Measurements from ENCODE around the gene WDR55.
A peak's percentile ranks its signal among the peaks of the same experiment; 100 is the strongest.
"Not testable (repeated sequence)": the region's sequence is repeated elsewhere in the genome, so short reads cannot be mapped to it uniquely, and the experiment has no call there.

Gene WDR55, protein sequence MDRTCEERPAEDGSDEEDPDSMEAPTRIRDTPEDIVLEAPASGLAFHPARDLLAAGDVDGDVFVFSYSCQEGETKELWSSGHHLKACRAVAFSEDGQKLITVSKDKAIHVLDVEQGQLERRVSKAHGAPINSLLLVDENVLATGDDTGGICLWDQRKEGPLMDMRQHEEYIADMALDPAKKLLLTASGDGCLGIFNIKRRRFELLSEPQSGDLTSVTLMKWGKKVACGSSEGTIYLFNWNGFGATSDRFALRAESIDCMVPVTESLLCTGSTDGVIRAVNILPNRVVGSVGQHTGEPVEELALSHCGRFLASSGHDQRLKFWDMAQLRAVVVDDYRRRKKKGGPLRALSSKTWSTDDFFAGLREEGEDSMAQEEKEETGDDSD

DNA sequence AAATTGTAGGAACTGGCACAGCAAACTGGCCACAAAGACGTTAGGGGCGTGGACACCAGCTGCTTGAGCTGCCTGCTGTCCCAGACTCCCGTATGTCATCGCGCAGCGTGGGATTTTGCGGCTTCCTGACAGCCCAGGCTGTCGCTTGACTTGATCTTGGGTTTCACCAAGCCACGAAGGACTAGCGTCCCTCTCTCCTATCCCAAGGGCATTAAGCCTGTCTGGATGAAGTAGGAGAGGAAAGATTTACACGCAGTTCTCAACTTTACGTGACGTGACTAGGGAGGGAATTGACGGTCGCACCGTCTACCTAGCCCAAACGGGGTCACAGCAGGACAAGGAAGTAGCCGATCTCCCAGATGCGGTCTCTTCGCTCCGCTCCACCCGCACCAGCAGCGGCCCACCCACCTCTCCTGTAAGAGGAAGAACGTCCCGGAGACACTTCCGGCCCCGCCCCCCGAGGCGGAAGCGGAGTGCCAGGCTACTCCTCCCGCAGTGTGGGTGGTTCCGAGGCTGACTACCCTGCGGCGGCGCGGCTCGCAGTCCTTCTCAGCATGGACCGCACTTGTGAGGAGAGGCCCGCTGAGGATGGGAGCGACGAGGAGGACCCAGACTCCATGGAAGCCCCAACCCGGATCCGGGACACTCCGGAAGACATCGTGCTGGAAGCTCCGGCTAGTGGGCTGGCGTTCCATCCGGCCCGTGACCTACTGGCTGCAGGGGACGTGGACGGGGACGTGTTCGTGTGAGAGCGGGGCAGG is at the start of gene WDR55:
Gene WDR55, plus strand, starts transcription at position 546 of the 761 bp plus-strand sequence. Its CDS starts 9 bp downstream, at position 555.
- DNase-seq (ENCODE audit: low read depth in 2 of 2), result peak; percentile 90 to 96

- no peak for DNase-seq (ENCODE audit: low read depth in 2 of 2)
Measured at GRCh38 chr5:140622301-140622700, 42.4 kb upstream of the WDR55 start.

DNA sequence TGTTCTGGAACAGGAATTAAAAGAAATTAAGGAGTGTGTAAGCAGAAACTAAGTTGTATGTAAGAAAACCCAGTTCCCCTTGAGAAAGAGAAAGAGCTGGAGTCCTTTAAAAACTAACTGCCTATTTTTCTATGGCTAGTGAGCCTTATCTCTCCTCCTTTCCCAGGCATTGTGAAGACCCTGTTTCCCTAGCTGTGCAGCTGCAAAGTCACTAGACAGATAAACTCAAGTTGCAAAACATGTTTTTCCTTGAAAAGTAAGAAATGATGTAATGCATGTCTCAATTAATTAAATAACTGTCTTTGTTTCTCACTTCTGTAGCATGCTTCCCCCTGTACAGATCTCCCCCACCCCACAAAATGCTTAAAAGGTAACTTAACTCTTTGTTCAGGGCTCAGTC is 41.6 kb upstream of the WDR55 start:
- not testable (repeated sequence) for DNase-seq (ENCODE audit: low read depth in 2 of 2)

- not testable (repeated sequence) for DNase-seq (ENCODE audit: low read depth in 2 of 2)
Measured at GRCh38 chr5:140624886-140625285, 39.8 kb upstream of the WDR55 start.

DNA sequence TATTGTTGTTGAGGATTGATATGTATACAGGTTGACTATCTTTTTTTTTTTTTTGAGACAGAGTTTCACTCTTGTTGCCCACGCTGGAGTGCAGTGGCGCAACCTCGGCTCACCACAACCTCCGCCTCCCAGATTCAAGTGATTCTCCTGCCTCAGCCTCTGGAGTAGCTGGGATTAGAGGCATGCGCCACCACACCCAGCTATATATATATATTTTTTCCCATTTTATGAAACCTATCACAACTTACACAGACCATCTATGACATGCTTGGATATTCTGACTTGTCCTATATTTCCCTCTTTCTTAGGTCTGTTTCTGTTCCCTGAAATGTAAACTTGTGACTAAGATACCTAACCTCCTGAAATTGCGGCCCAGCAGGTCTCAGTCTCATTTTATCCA is 36.7 kb upstream of the WDR55 start:
- no peak for DNase-seq (ENCODE audit: low read depth in 2 of 2)

DNA sequence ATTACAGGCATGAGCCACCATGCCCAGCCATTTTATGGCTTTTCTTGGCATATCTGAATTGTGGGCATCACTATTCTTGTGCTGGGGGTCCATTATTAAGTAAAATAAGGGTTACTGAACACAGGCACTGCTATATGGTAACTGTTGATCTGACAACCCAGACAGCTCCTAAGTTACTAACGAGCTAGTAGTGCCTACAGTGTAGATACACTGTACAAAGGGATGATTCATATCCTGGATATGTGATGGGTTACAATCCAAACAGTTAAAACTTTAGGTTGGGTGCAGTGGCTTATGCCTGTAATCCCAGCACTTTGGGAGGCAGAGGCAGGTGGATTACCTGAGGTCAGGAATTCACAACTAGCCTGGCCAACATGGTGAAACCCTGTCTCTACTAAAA is 36.0 kb upstream of the WDR55 start:
- no peak for DNase-seq (ENCODE audit: low read depth in 2 of 2)

DNA sequence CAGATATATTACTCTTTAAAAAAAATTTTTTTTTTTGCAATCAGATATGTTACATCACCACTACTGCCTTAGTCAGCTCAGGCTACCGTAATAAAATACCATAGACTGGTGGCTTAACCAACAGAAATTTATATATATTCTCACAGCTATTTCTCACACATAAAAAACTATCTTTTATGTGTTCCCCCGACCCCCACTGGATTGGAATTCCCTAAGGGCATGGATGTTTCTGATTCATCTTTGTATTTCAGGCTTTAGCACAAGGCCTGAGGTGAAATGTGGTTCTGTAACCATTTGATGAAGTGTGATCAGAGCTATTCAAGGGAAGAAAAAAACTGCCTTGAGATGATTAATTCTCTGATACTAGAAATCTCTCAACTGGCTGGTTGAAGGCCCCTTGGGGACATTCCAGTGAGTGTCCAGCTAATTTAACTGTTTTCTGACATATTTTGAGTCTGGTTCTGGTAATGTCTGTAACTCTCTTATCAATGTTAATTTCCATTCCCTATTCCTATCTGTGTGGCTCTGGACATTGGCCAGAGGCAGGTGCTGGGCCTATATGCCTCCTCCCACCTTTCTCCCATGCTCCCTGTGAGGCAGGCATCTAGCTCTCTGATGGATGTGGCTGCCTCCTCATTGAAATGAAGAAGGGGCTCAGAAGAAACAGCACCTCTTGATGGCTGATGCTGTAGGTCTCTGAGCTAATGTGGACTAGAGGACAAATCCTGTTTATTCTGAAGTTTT is 34.2 kb upstream of the WDR55 start:
- DNase-seq (ENCODE audit: low read depth in 2 of 2), result no peak

DNA sequence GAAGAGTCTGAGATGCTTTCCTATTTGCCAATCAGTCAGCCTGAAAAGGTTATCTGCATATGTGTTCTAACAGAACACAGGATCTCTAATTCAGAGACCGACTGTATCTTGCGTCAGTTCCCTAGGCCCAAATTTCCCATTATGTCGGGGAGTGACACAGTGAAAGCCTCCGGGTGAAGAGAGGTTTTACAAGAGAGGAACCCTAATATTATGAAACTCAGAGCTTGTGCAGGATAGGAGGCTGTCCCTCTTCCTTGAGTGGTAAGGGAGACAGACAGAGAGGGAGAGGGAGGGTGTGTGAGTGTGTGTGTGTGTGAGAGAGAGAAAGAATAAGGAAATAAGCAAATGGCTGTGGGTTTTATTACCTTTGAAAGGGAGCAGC is 33.7 kb upstream of the WDR55 start:
- DNase-seq (ENCODE audit: low read depth in 2 of 2), result no peak

GRCh38 chr5:140631831-140632365 is 32.8 kb upstream of the WDR55 start:
- DNase-seq (ENCODE audit: low read depth in 2 of 2), result no peak

DNA sequence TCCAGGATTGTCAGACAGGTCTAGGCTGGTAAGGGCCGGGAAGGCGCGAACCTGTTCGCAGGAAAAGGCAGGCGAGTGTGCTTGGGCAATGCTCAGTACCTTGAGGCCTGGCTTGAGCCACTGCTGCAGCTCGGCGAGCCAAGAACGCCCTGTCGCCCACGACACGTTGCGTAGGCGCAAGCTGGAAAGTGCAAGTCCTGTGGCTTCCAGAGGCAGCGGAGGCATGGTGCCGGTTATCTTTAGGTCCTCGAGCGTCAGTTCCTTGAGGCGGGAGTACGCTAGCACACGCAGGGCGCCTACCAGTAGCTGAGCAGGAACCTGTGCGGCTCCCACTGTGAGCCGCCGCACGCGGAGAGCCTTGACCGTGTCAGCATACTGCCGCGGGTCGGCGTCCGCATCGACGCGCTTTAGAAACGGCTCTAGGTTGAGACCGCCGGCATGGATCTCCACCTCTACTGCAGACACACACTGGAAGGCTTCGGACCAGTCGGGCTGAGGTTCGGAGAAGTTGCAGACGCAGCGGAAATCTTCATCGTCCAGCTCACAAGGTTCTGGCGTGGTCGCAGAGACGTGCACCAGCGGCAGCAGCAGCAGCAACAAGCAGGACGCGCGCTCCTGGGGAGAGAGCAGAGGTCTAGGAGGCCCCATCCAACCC is 32.2 kb upstream of the WDR55 start:
- DNase-seq (ENCODE audit: low read depth in 2 of 2), result peak; percentile 28 to 43

DNA sequence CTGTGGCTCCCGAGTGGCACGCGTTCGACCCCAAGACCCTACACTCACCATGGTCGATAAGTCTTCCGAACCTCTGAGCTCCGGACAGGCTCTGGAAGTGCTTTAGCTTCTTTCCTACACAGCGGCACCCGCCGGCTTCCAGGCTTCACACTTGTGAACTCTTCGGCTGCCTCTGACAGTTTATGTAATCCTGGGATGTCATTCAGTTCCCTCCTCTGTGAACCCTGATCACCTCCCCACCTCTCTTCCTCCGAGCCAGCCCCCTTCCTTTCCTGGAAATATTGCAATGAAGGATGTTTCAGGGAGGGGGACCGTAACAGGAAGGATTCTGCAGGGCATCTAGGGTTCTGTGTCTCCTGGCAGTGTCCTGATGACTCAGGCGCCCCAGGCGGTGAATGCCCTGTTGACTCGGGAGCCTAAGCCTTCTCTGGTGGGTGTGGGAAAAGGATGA is 31.7 kb upstream of the WDR55 start, which contains the start of gene CD14:
Gene CD14, minus strand, starts transcription at position 155 of the 451 bp plus-strand sequence. Its CDS starts 104 bp downstream, at position 51.
- no peak for DNase-seq (ENCODE audit: low read depth in 2 of 2)

GRCh38 chr5:140633501-140633900 is 31.2 kb upstream of the WDR55 start:
- DNase-seq (ENCODE audit: low read depth in 2 of 2), result no peak

DNA sequence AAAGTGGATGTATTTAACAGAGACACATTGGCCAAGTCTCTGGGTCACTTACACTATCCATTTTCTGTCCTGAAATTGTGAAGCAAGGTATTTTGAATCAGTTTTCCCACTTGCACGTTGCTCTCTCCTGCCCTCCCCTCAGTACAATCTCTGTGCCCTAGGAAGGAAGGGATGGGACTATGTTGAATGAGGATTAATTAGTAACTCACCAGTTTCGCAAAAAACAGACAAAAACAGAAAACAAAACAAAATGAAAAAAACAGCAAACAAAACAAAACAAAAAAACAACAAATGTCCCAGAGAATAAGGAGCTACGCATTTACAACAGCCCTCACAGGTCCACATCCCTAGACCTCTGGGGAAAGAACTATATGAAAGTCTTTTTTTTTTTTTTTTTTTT is 30.6 kb upstream of the WDR55 start:
- no peak for DNase-seq (ENCODE audit: low read depth in 2 of 2)

DNA sequence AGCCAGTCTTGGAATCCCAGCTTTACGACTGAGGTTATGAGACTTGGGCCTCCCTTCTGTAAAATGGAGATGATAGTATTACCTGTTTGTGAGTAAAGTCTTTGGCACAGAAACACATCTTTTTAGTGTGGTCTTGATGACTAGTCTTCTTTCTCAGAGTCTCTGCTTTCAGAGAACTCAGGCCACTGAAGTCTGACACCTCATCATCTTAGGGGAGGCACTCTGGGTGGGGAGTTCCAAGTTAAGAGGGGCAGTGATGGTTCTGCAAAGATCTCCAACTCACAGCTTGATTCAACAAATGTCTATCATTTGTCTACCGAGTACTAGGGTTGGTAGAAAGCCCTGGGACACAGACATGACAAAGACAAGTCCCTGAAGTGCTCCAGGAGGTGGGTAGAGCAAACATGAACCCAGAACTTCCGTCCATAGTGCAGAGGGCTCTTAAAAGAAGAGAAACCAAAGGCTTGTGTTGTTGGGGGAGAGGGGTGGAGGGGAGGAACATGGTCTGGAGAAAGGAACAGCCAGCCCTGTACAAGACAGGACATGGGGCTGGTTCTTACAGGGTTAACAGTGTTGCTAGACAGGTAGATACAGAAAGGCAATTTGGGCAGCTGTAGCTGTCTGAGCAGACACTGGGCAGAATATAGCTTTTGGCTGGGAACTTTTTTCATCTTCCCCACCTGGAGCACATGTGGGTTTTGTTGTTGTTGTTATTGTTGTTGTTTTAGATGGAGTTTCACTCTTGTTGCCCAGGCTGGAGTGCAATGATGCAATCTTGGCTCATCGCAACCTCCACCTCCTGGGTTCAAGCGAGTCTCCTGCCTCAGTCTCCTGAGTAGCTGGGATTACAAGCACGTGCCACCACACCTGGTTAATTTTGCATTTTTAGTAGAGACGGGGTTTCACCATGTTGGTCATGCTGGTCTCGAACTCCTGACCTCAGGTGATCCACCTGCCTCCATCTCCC is 29.1 kb upstream of the WDR55 start:
- DNase-seq (ENCODE audit: low read depth in 2 of 2), result no peak

DNA sequence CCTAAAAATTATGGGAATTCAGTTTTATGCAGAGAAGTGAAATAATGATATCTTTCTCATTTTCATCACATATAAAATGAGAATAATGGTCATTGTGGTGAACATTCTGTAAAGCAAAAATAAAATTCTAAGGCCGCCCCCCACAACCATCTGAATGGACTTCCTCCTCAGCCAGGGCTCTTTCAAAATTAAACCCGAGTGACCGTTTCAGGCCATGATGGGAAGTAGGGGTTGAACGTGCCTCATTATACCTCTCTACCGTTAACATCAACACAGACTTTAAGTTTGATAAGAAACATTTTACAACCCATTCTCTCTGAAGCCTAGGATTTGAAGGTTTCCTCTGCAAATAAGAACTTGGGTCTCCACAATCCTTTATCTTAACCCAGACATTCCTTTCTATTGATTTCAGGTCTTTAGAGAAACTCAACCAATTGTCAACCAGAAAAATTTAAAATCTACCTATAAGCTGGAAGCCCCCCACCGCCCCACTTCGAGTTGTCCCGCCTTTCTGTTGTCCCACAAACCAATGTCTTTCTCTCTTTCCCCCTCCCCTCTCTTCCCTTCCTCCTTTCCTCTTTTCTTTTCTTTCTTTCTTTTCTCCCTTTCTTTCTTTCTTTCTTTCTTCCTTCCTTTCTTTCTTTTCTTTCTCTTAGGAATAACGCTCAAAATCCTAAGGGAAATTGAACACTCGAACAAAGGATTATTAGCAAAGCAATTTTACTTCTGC is 27.2 kb upstream of the WDR55 start:
- no peak for DNase-seq (ENCODE audit: low read depth in 2 of 2)

DNA sequence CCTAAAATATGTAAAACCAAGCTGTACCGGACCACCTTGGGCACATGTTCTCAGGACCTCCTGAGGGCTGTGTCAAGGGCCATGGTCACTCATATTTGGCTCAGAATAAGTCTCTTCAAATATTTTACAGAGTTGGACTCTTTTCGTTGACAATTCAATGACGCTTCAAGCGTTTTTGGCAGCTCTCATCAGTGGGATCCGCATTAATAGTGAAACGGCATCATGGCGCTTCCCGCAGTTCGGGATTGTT is 25.9 kb upstream of the WDR55 start:
- DNase-seq (ENCODE audit: low read depth in 2 of 2), result not testable (repeated sequence)

DNA sequence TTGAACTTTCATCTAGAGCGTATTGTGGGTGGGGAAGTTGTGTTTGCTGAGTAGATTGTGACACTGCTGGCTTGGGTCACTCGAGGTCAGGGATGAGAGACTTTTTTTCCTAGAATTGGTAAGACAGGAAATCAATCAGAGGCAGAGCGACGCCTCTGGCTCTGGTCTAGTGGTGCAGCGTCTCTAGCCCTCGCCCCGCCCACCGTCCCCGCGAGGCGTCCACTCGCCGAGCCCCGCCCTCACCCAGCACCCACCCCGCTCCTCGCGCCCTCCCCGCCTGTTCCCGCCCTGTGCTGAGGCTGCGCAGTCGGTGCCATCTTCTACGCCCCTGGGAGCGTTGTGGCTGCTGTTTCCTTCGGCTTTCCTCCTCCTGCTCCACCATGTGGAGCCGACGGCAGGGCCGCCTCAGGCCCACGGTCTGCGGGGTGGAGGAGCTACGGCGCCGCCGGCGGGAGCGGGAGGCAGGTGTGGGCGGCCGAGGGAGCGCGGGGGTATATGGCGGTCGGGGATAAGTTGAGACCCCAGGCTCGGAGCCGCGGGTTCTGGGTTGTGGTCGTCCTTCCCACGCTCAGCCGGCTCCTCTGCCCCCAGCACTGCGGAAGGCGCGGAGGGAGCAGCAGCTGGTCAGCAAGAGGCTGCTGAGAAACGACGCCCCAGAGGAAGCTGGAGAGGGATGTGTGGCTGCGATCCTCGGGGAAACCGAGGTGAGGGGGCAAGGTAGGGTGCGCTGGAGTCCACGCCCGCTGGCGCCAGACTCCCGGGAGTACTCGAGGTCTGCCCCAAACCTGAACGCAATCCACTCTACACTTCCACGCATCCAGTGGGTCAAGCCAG is 25.3 kb upstream of the WDR55 start, which contains the start of gene TMCO6:
Gene TMCO6, plus strand, starts transcription at position 304 of the 834 bp plus-strand sequence. Its CDS starts 77 bp downstream, at position 381.
- DNase-seq (ENCODE audit: low read depth in 2 of 2), result peak; percentile 91 to 98

DNA sequence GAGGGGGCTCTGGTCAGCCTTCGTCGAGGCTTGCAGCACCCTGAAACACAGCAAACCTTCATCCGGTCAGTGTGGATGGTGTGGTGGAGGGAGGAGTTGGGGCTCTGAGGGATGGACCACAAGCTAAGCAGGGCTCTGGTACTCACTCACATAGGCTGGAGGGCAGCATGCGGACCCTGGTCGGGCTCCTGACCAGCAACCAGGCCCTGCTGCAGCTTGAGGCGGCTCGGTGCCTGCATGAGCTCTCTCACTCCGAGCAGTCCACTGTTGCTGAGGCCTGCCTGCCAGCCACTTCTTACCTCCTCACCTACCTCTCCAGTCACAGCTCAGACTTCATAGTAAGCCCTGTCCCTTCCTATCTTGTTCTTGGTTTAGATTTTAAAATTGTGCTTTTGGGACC is 23.0 kb upstream of the WDR55 start:
- DNase-seq (ENCODE audit: low read depth in 2 of 2), result no peak

DNA sequence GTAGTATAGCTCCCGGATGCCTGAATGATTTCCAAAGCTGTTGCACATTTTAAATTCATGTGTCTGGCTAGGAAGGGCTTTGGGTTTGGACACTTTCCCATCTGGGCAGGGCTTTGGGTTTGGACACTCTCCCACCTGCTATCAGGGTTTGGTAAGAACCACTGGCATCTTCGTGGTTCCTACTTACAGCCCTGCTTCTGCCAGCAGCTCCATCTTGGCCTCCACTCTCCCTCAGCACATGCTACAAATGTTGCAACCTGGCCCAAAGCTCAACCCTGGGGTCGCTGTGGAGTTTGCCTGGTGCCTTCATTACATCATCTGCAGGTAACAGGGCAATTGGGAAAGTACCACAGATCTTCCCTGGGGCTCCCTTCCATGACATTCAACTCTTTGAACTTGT is 22.0 kb upstream of the WDR55 start:
- DNase-seq (ENCODE audit: low read depth in 2 of 2), result no peak
